ENCODE results near the gene SHLD3.

DNA sequence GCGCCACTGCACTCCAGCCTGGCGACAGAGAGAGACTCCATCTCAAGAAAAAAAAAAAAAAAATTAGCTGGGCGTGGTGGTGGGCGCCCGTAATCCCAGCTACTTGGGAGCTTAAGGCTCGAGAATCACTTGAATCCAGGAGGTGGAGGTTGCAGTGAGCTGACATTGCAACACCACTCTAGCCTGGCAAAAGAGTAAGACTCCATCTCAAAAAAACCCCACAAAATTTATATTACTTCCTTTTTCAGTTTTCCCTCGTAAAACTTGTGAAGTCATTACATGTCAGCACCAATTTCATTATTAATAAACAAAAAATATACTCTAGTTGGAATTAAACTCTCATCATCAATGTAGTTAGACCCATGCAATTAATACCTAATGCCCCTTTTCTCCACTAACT is 43.9 kb downstream of the SHLD3 start:
- TF ChIP-seq, protein P1, sequence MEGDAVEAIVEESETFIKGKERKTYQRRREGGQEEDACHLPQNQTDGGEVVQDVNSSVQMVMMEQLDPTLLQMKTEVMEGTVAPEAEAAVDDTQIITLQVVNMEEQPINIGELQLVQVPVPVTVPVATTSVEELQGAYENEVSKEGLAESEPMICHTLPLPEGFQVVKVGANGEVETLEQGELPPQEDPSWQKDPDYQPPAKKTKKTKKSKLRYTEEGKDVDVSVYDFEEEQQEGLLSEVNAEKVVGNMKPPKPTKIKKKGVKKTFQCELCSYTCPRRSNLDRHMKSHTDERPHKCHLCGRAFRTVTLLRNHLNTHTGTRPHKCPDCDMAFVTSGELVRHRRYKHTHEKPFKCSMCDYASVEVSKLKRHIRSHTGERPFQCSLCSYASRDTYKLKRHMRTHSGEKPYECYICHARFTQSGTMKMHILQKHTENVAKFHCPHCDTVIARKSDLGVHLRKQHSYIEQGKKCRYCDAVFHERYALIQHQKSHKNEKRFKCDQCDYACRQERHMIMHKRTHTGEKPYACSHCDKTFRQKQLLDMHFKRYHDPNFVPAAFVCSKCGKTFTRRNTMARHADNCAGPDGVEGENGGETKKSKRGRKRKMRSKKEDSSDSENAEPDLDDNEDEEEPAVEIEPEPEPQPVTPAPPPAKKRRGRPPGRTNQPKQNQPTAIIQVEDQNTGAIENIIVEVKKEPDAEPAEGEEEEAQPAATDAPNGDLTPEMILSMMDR (IDR thresholded peaks at IDR 0.05) = no peak
- no peak for TF ChIP-seq POLR2A (IDR thresholded peaks at IDR 0.05)
- no peak for TF ChIP-seq POLR2AphosphoS5 (IDR thresholded peaks at IDR 0.05)
